ENCODE results near the gene TMEM167B. TPM values are rescaled to one million over a fixed set of nuclear protein-coding genes. Genes with fewer than 3 reads are reported as not detected.
"Not testable (repeated sequence)": the region's sequence is repeated elsewhere in the genome, so short reads cannot be mapped to it uniquely, and the experiment has no call there.

TMEM167B gene
- total RNA-seq, 1 donor from 2014 or later = 26.1 TPM

DNA sequence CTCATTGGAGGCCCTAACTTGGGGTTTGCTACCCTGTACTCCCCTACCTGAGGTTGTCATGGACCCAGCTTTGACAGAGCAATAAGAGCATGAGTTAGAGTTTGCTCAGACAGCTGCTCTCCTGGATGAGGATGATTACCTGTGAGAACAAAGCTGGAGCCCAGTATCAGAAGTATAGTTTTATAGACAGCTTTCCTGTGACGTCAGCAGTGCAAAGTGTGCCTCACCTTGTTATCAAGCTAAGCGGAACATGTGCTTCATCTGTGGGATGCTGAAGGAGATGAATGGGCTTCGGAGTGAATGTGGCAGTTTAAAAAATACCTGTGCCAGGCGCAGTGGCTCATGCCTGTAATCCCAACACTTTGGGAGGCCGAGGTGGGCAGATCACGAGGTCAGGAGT, 43.2 kb upstream of the TMEM167B start:
- H3K4me3 Mint-ChIP-seq = no peak overlapping the region
- peaks cover 3% of the 10 kb centered on the region for H3K4me1 Mint-ChIP-seq
- no peaks in the 10 kb centered on the region for H3K36me3 Mint-ChIP-seq (ENCODE audit: low read depth)
- H3K27me3 Mint-ChIP-seq (ENCODE audit: low read depth) = peaks cover 5% of the 10 kb centered on the region
- no peak overlapping the region for H3K27ac Mint-ChIP-seq (ENCODE audit: unreplicated experiment)
- no peaks in the 10 kb centered on the region for H3K9me3 Mint-ChIP-seq
- DNase-seq (ENCODE audit: low read depth, low spot score) = no peak
- no peak for TF ChIP-seq CTCF (conservative IDR thresholded peaks at IDR 0.05)

- Mint-ChIP-seq H3K4me1 (no peaks in the 10 kb centered on the region), H3K27me3 (ENCODE audit: low read depth) (peaks cover 5% of the 10 kb centered on the region), H3K27ac (ENCODE audit: unreplicated experiment) (no peak overlapping the region), H3K4me3 (no peak overlapping the region), H3K36me3 (ENCODE audit: low read depth) (no peaks in the 10 kb centered on the region), H3K9me3 (no peaks in the 10 kb centered on the region)
- no peak for DNase-seq (ENCODE audit: low read depth, low spot score)
- no peak for TF ChIP-seq CTCF (conservative IDR thresholded peaks at IDR 0.05)
Measured at GRCh38 chr1:109048335-109048734, 42.2 kb upstream of the TMEM167B start.

DNA sequence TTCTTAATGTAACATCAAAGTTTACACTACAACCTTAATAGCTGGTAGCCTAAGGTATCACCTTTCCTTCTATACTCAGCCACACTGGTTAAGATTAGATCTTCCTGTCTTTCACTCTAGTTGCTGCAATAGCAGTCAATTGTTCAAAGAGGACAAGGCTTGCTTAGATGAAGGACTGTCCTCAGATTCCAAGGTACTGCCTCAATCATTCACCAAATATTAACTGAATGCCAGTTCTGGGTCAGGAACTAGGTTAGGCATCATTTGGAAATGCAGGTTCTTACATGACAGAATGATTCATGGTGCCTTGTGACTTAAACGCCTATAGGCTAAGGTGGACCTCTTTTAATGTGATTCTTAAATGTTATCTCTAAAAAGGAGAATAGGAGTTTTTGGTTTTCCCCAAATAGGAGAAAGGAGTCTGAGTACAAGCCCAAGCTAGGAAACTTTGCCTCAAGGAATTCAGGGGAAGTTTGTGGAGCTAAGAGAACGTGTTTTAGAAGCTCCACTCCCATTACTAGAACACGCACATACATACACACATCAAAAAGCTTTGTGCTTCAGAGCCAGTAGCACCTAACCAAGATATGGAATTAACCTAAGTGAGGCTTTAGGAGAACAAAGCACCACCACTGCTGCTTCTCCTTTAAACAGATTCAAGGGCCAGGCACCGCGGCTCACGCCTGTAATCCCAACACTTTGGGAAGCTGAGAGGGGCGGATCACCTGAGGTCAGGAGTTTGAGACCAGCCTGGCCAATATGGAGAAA, 40.2 kb upstream of the TMEM167B start:
- peaks cover 5% of the 10 kb centered on the region for H3K27me3 Mint-ChIP-seq (ENCODE audit: low read depth)
- DNase-seq (ENCODE audit: low read depth, low spot score) = no peak
- H3K27ac Mint-ChIP-seq (ENCODE audit: unreplicated experiment) = no peak overlapping the region
- no peaks in the 10 kb centered on the region for H3K36me3 Mint-ChIP-seq (ENCODE audit: low read depth)
- H3K4me1 Mint-ChIP-seq = no peaks in the 10 kb centered on the region
- H3K4me3 Mint-ChIP-seq = no peak overlapping the region
- H3K9me3 Mint-ChIP-seq = no peaks in the 10 kb centered on the region
- no peak for TF ChIP-seq CTCF (conservative IDR thresholded peaks at IDR 0.05)

DNA sequence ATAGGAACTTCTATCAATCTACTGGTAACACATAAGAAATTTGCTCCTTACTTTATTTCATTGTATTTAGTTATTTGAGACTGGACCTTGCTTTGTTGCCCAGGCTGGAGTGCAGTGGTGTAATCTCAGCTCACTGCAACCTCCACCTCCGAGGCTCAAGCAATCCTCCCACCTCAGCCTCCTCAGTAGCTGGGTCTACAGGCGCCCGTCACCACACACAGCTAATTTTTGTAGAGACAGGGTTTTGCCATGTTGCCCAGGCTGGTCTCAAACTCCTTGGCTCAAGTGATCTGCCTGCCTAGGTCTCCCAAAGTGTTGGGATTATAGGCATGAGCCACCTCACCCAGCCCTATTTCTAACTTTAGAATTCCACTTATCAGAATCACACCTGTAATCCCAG, 38.4 kb upstream of the TMEM167B start:
- H3K36me3 Mint-ChIP-seq (ENCODE audit: low read depth); H3K4me3 Mint-ChIP-seq; DNase-seq (ENCODE audit: low read depth, low spot score); H3K27me3 Mint-ChIP-seq (ENCODE audit: low read depth); H3K9me3 Mint-ChIP-seq; H3K4me1 Mint-ChIP-seq; H3K27ac Mint-ChIP-seq (ENCODE audit: unreplicated experiment): not testable (repeated sequence)

- no peak overlapping the region for H3K27ac Mint-ChIP-seq (ENCODE audit: unreplicated experiment)
Measured at GRCh38 chr1:109056064-109056463, 34.5 kb upstream of the TMEM167B start.

More at GRCh38 chr1:109056064-109056463, 34.5 kb upstream of the TMEM167B start:
- no peaks in the 10 kb centered on the region for H3K4me1 Mint-ChIP-seq
- no peaks in the 10 kb centered on the region for H3K36me3 Mint-ChIP-seq (ENCODE audit: low read depth)
- TF ChIP-seq CTCF (conservative IDR thresholded peaks at IDR 0.05) = no peak
- DNase-seq (ENCODE audit: low read depth, low spot score) = no peak
- H3K4me3 Mint-ChIP-seq = no peak overlapping the region
- H3K27me3 Mint-ChIP-seq (ENCODE audit: low read depth) = no peaks in the 10 kb centered on the region
- no peaks in the 10 kb centered on the region for H3K9me3 Mint-ChIP-seq
